H9 (cell line): Measurements from ENCODE around the gene ASS1. TPM values are rescaled to one million over a fixed set of nuclear protein-coding genes. Genes with fewer than 3 reads are reported as not detected.
"Not testable (repeated sequence)": the region's sequence is repeated elsewhere in the genome, so short reads cannot be mapped to it uniquely, and the experiment has no call there.

Source experiments
- DNase-seq: peaks from one replicate; pipeline ENCODE4 v3.0.0-alpha.2; 2017
- H2AFZ ChIP-seq: one replicate; pipeline ENCODE4 v1.6.1; 2013; ENCODE audit warnings: mild to moderate bottlenecking, low read length, control low read depth, moderate library complexity
- H2AK5ac ChIP-seq: 2 replicates; pipeline ENCODE4 v1.6.1; 2013; ENCODE audit warnings: low read length, control low read depth, mixed read lengths; ENCODE audit not compliant: insufficient read length
- H2BK120ac ChIP-seq: one replicate; pipeline ENCODE4 v1.6.1; 2013; ENCODE audit warnings: low read depth, mild to moderate bottlenecking, low read length, control low read depth, inconsistent platforms; ENCODE audit not compliant: poor library complexity, severe bottlenecking
- H2BK12ac ChIP-seq: 2 replicates; pipeline ENCODE4 v1.6.1; 2013; ENCODE audit warnings: low read length, control low read depth, mixed read lengths, low read depth; ENCODE audit not compliant: insufficient read length
- H2BK15ac ChIP-seq: 2 replicates; pipeline ENCODE4 v1.6.1; 2013; ENCODE audit warnings: low read depth, low read length, control low read depth
- H2BK20ac ChIP-seq: one replicate; pipeline ENCODE4 v1.6.1; 2013; ENCODE audit warnings: low read depth, mild to moderate bottlenecking, low read length, control low read depth, inconsistent platforms; ENCODE audit not compliant: poor library complexity, severe bottlenecking
- H2BK5ac ChIP-seq: 2 replicates; pipeline ENCODE4 v1.6.1; 2013; ENCODE audit warnings: low read length, control low read depth, mixed read lengths; ENCODE audit not compliant: insufficient read length
- H3K14ac ChIP-seq: 2 replicates; pipeline ENCODE4 v1.6.1; 2013; ENCODE audit warnings: low read length, control low read depth; ENCODE audit not compliant: insufficient read depth
- H3K18ac ChIP-seq: 2 replicates; pipeline ENCODE4 v1.6.1; 2013; ENCODE audit warnings: low read depth, mild to moderate bottlenecking, mixed read lengths, low read length, control low read depth; ENCODE audit not compliant: insufficient read length
- H3K23ac ChIP-seq: 2 replicates; pipeline ENCODE4 v1.6.1; 2013; ENCODE audit warnings: low read length, control low read depth, mixed read lengths, low read depth; ENCODE audit not compliant: insufficient read length
- H3K23me2 ChIP-seq: 2 replicates; pipeline ENCODE4 v1.6.1; 2013; ENCODE audit warnings: low read depth, mild to moderate bottlenecking, mixed read lengths, low read length, control low read depth; ENCODE audit not compliant: insufficient read length, poor library complexity, severe bottlenecking
- H3K27ac ChIP-seq: 2 replicates; pipeline ENCODE4 v1.5.1; 2013; ENCODE audit warnings: low read length, control low read depth, mixed read lengths, low read depth; ENCODE audit not compliant: insufficient read length
- H3K27me3 ChIP-seq: 2 replicates; pipeline ENCODE4 v1.6.1; 2013; ENCODE audit warnings: low read length, control low read depth, inconsistent platforms; ENCODE audit not compliant: insufficient read depth
- H3K4ac ChIP-seq: 2 replicates; pipeline ENCODE4 v1.6.1; 2013; ENCODE audit warnings: low read depth, mild to moderate bottlenecking, control low read depth, inconsistent platforms, low read length, moderate library complexity
- H3K4me1 ChIP-seq: 2 replicates; pipeline ENCODE4 v1.6.1; 2013; ENCODE audit warnings: low read length, control low read depth, inconsistent platforms; ENCODE audit not compliant: insufficient read depth
- H3K4me2 ChIP-seq: 2 replicates; pipeline ENCODE4 v1.6.1; 2013; ENCODE audit warnings: low read length, control low read depth, mixed read lengths; ENCODE audit not compliant: insufficient read length, insufficient read depth
- H3K56ac ChIP-seq: 2 replicates; pipeline ENCODE4 v1.6.1; 2013; ENCODE audit warnings: low read depth, mild to moderate bottlenecking, mixed read lengths, low read length, control low read depth; ENCODE audit not compliant: insufficient read length
- H3K79me1 ChIP-seq: 2 replicates; pipeline ENCODE4 v1.6.1; 2013; ENCODE audit warnings: low read depth, mild to moderate bottlenecking, moderate library complexity, low read length, control low read depth, inconsistent platforms; ENCODE audit not compliant: insufficient read depth, poor library complexity, severe bottlenecking
- H3K79me2 ChIP-seq: 2 replicates; pipeline ENCODE4 v1.6.1; 2013; ENCODE audit warnings: low read length, control low read depth, inconsistent platforms; ENCODE audit not compliant: insufficient read depth
- H3K9ac ChIP-seq: 2 replicates; pipeline ENCODE4 v1.6.1; 2013; ENCODE audit warnings: low read length, control low read depth, mixed read lengths; ENCODE audit not compliant: insufficient read length; ENCODE audit errors: extremely low read depth
- H3K9me3 ChIP-seq: one replicate; pipeline ENCODE4 v1.6.1; 2013; ENCODE audit warnings: low read depth, low read length, inconsistent platforms; ENCODE audit not compliant: control insufficient read depth
- H3T11ph ChIP-seq: one replicate; pipeline ENCODE4 v1.6.1; 2013; ENCODE audit warnings: mild to moderate bottlenecking, low read length, control low read depth, inconsistent platforms
- H4K20me1 ChIP-seq: one replicate; pipeline ENCODE4 v1.6.1; 2013; ENCODE audit not compliant: control insufficient read depth, insufficient read length, insufficient read depth
- H4K5ac ChIP-seq: 2 replicates; pipeline ENCODE4 v1.6.1; 2013; ENCODE audit warnings: low read depth, mild to moderate bottlenecking, mixed read lengths, low read length, control low read depth; ENCODE audit not compliant: insufficient read length
- H4K8ac ChIP-seq: replicated peaks from 2 replicates; pipeline ENCODE4 v1.6.1; 2013; ENCODE audit warnings: low read length, control low read depth, mixed read lengths, low read depth; ENCODE audit not compliant: insufficient read length
- H4K91ac ChIP-seq: 2 replicates; pipeline ENCODE4 v1.6.1; 2013; ENCODE audit warnings: low read depth, mild to moderate bottlenecking, moderate library complexity, mixed read lengths, low read length, control low read depth; ENCODE audit not compliant: insufficient read length
- H3K27ac Mint-ChIP-seq, 3 experiments: 2 replicates in 2 of 3; 3 replicates in 1 of 3; pipeline ENCODE4 v1.8.0; 2020 to 2021; ENCODE audit warnings: mixed read lengths in 3 of 3, mild to moderate bottlenecking in 1 of 3, moderate library complexity in 1 of 3
- H3K27me3 Mint-ChIP-seq: 2 replicates; pipeline ENCODE4 v1.8.0; 2021; ENCODE audit warnings: low read depth, mild to moderate bottlenecking, moderate library complexity, mixed read lengths
- H3K36me3 Mint-ChIP-seq, 3 experiments: 2 replicates in 2 of 3; 3 replicates in 1 of 3; pipeline ENCODE4 v1.8.0; 2020 to 2021; ENCODE audit warnings: low read depth in 3 of 3, mixed read lengths in 3 of 3; ENCODE audit not compliant: insufficient read depth in 1 of 3
- H3K4me1 Mint-ChIP-seq, 2 experiments: 2 replicates each; pipeline ENCODE4 v1.8.0; 2020; ENCODE audit warnings: mixed read lengths in 2 of 2
- H3K4me3 Mint-ChIP-seq, 2 experiments: 2 replicates in 1 of 2; 3 replicates in 1 of 2; pipeline ENCODE4 v1.8.0; 2020 to 2021; ENCODE audit warnings: mild to moderate bottlenecking in 2 of 2, mixed read lengths in 2 of 2, moderate library complexity in 1 of 2
- H3K9me3 Mint-ChIP-seq, 2 experiments: 2 replicates in 1 of 2; 3 replicates in 1 of 2; pipeline ENCODE4 v1.8.0; 2020; ENCODE audit warnings: mild to moderate bottlenecking in 2 of 2, mixed read lengths in 2 of 2, moderate library complexity in 1 of 2
- CTCF ChIP-seq: fragments of 200-600 bp; sonication (generic); conservative IDR thresholded peaks from 3 replicates; pipeline ENCODE4 v1.8.0; 2021; ENCODE audit warnings: antibody characterized with exemption, mild to moderate bottlenecking
- WGBS: extraction: QIAGEN DNeasy Blood & Tissue Kit; methylation state at CpG from one replicate; pipeline ENCODE4 v1.1.7; 2013; ENCODE audit warnings: missing lambda C conversion rate, low lambda C conversion rate, mixed read lengths; ENCODE audit not compliant: insufficient read length; ENCODE audit errors: extremely low coverage; 5-methylcytosine and 5-hydroxymethylcytosine counted together
- total RNA-seq: library from RNA; stranded (reverse); gene quantifications from 2 replicates; pipeline ENCODE4 v1.2.1, GENCODE V29; 2021

The ASS1 gene
- total RNA-seq, 1 experiment from 2014 or later = 118 TPM

DNA sequence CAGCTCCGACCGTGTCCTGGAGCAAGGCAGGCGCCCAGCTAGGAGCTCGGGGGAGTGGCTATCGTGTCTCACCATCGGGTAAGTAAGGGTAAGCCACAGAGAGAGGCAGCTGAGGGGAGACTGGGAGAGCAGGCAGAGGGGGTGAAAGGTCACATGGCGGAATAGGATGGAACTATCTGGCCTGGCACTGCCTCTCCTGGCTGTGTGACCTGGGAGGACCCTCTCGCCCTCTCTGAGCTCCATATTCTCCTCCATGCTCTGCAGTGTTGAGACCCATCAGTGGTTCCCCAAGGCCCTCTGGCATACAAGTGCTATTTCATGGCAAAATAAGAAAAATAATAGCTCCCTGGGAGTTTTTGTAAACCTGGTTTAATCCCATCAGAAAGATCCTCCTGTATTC, 43.9 kb upstream of the ASS1 start:
- Histone ChIP-seq H3K4me2 (no peak overlapping the region), H3K27me3 (no peaks in the 10 kb centered on the region), H2BK5ac (no peak overlapping the region), H2BK120ac (no peak overlapping the region), H3K27ac (no peak overlapping the region), H3K4me1 (no peaks in the 10 kb centered on the region), H2BK12ac (no peak overlapping the region), H3T11ph (no peak overlapping the region), H2AK5ac (no peak overlapping the region), H4K20me1 (no peaks in the 10 kb centered on the region), H3K9ac (no peak overlapping the region), H4K5ac (no peak overlapping the region), H4K91ac (no peak overlapping the region), H3K23ac (no peak overlapping the region), H2BK20ac (no peak overlapping the region), H2AFZ (no peak overlapping the region), H3K9me3 (no peaks in the 10 kb centered on the region), H2BK15ac (no peak overlapping the region), H3K4ac (no peak overlapping the region), H3K79me2 (no peaks in the 10 kb centered on the region), H3K18ac (no peak overlapping the region), H3K14ac (no peak overlapping the region), H3K79me1 (no peaks in the 10 kb centered on the region), H3K56ac (no peak overlapping the region), H4K8ac (no peak overlapping the region), H3K23me2 (no peaks in the 10 kb centered on the region)
- no peak for TF ChIP-seq CTCF
- no peak overlapping the region for H3K27ac Mint-ChIP-seq
- WGBS = no CpG with 5 or more reads among the region's 8 CpGs
- DNase-seq = no peak
- H3K4me3 Mint-ChIP-seq = no peak overlapping the region
- H3K36me3 Mint-ChIP-seq = peaks cover 4 to 13% (median 9%) of the 10 kb centered on the region in 3 experiments
- H3K9me3 Mint-ChIP-seq = no peaks in the 10 kb centered on the region
- peaks cover 0 to 6% of the 10 kb centered on the region in 2 experiments; a peak in 2 of 4 replicates for H3K4me1 Mint-ChIP-seq
- H3K27me3 Mint-ChIP-seq = no peaks in the 10 kb centered on the region

DNA sequence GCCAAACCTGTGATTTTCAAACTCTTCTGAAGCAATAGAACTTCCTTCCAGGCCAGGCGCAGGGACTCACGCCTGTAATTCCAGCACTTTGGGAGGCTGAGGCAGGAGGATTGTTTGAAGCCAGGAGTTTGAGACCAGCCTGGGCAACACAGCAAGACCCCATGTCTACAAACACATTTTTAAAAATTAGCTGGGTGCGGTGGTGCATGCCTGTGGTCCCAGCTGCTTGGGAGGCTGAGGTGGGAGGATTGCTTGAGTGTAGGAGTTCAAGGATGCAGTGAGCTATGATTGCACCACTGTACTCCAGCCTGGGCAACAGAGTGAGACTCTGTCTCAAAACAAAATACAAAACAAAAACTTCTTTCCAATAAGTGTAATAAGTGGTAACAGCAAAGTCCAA, 43.0 kb upstream of the ASS1 start:
- not testable (repeated sequence) for H3K9me3 Mint-ChIP-seq, H3K56ac ChIP-seq, H2BK15ac ChIP-seq, H3K4me3 Mint-ChIP-seq, H3K27me3 ChIP-seq, H4K5ac ChIP-seq, H2AFZ ChIP-seq, H3K36me3 Mint-ChIP-seq, DNase-seq, H3K23ac ChIP-seq, H4K8ac ChIP-seq, H3T11ph ChIP-seq, H3K79me2 ChIP-seq, H3K14ac ChIP-seq, H4K20me1 ChIP-seq, H3K79me1 ChIP-seq, H3K23me2 ChIP-seq, H3K4me1 Mint-ChIP-seq, H2BK20ac ChIP-seq, H3K4me1 ChIP-seq, H3K4ac ChIP-seq, H3K27me3 Mint-ChIP-seq, H3K9ac ChIP-seq, H2BK120ac ChIP-seq, H3K9me3 ChIP-seq, H4K91ac ChIP-seq, H3K27ac Mint-ChIP-seq, H2BK12ac ChIP-seq, H2AK5ac ChIP-seq, H3K4me2 ChIP-seq, H3K18ac ChIP-seq, H3K27ac ChIP-seq, H2BK5ac ChIP-seq
- no CpG with 5 or more reads among the region's 3 CpGs for WGBS
